HepG2 (cell line): ENCODE results near the gene VAPB. TPM values are rescaled to one million over a fixed set of nuclear protein-coding genes. Genes with fewer than 3 reads are reported as not detected.

Experiments
- FOXC1 ChIP-seq: sonication (generic); formaldehyde crosslinking; IDR thresholded peaks from 2 replicates; pipeline ENCODE4 v1.8.0; 2022; ENCODE audit warnings: mild to moderate bottlenecking, missing genetic modification reagents, borderline replicate concordance
- MAFF ChIP-seq: IDR thresholded peaks from 2 replicates; pipeline ENCODE4 v1.6.1; 2011; ENCODE audit warnings: low read depth, low read length, improper control_type of control experiment
- SMARCC2 ChIP-seq: fragments of 450-650 bp; IDR thresholded peaks from 2 replicates; pipeline ENCODE4 v1.6.1; 2017; ENCODE audit warnings: antibody characterized with exemption, mild to moderate bottlenecking
- TEAD3 ChIP-seq: optimal IDR thresholded peaks from 2 replicates; pipeline ENCODE3; 2016; ENCODE audit warnings: borderline replicate concordance
- TMF1 ChIP-seq: sonication (generic); formaldehyde crosslinking; IDR thresholded peaks from 2 replicates; pipeline ENCODE4 v1.8.1; 2022; ENCODE audit warnings: low read depth, missing genetic modification reagents
- ZNF33B ChIP-seq: sonication (generic); formaldehyde crosslinking; IDR thresholded peaks from 2 replicates; pipeline ENCODE4 v1.5.1; 2020; ENCODE audit warnings: mild to moderate bottlenecking, missing genetic modification reagents
- ZNF607 ChIP-seq: sonication (generic); formaldehyde crosslinking; IDR thresholded peaks from 2 replicates; pipeline ENCODE4 v1.5.1; 2020; ENCODE audit warnings: missing genetic modification reagents, mild to moderate bottlenecking, borderline replicate concordance
- ZNF614 ChIP-seq: IDR thresholded peaks from 2 replicates; pipeline ENCODE4 v1.6.1; 2018; ENCODE audit warnings: missing biosample characterization, missing genetic modification reagents, inconsistent platforms, borderline replicate concordance
- ZNF788 ChIP-seq: sonication (generic); formaldehyde crosslinking; IDR thresholded peaks from 2 replicates; pipeline ENCODE4 v1.5.0; 2020; ENCODE audit warnings: mild to moderate bottlenecking, missing genetic modification reagents, borderline replicate concordance
- polyA plus RNA-seq, 8 experiments: library from polyadenylated mRNA; depleted of rRNA in 3 of 8; stranded (reverse) in 7 of 8; unstranded in 1 of 8; fragments of >200 nt; fragmentation: Illumina TruSeq in 4 of 8; extraction: Trizol in 4 of 8; gene quantifications; 2 replicates each; pipeline versions ENCODE4 v1.2.1 to v1.2.3, GENCODE V29; 2011 to 2016; ENCODE audit warnings: low read depth in 4 of 8, missing spikeins in 1 of 8, mixed read lengths in 1 of 8; ENCODE audit not compliant: insufficient read depth in 1 of 8
- total RNA-seq, 5 experiments: library from RNA; depleted of rRNA; stranded (reverse); fragments of >200 nt; fragmentation: Illumina TruSeq; extraction: Trizol; gene quantifications; 2 replicates each; pipeline ENCODE4 v1.2.3, GENCODE V29; 2016; ENCODE audit warnings: low read depth in 1 of 5
- TF ChIP-seq, protein P1 (sequence below): IDR thresholded peaks from 2 replicates; pipeline ENCODE4 v1.6.1; 2016; ENCODE audit warnings: low read depth, missing genetic modification reagents, missing compliant biosample characterization
- TF ChIP-seq, protein P2 (sequence below): sonication (generic); formaldehyde crosslinking; IDR thresholded peaks from 2 replicates; pipeline ENCODE4 v1.4.0; 2020; ENCODE audit warnings: missing genetic modification reagents
- TF ChIP-seq, protein P3 (sequence below): IDR thresholded peaks from 2 replicates; pipeline ENCODE4 v1.6.1; 2012; ENCODE audit warnings: inconsistent platforms
- TF ChIP-seq, protein P4 (sequence below): sonication (generic); formaldehyde crosslinking; IDR thresholded peaks from 2 replicates; pipeline ENCODE4 v1.4.0; 2020; ENCODE audit warnings: missing genetic modification reagents, borderline replicate concordance
- TF ChIP-seq, protein P5 (sequence below): sonication (generic); formaldehyde crosslinking; IDR thresholded peaks from 2 replicates; pipeline ENCODE4 v1.8.1; 2022; ENCODE audit warnings: low read depth, mild to moderate bottlenecking, missing genetic modification reagents

Gene VAPB
- total and polyA plus RNA-seq, 2 of the 13 experiments (the other 11 are each of a cell fraction or from before 2014, with no cell fraction given): 18.6 to 48.5 TPM

DNA sequence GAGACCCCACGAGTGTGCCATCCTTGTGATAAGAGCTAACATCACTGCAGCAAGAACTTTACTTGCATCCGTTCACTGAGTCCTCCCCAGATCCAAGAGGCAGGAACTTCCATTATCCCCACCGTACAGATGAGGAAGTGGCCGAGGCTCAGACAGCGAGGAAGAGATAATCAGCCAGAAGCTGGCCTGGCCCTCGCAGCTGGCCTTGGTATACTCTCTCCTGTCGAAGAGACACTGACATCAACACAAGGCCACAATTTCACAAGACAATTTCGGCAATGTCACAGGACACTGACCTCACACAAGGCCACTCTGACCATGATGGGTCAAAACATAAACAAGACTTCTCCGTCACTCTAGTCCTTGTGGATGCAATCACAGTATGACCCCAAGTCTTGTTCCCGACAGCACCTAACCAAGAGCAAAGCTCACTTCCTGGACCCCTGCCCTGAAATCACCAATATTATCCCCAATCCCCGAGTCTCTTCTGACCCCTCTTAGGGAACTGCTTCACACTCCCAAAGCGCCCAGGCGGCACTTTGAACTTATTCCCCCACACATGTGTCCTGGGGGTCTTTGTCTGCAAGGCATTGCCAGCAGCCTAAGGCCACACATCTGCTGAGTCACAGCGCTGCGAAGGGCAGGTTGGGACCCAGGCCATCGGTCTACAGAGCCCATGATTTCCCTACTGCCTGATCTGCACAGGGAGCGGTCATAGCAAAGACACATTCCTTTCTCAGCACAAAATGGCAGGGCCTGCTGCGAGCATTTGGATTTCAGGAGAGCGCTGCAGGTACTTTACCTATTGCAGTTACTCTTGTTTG lies 14.8 kb upstream of the VAPB start (continued):
- TF ChIP-seq, protein P1, sequence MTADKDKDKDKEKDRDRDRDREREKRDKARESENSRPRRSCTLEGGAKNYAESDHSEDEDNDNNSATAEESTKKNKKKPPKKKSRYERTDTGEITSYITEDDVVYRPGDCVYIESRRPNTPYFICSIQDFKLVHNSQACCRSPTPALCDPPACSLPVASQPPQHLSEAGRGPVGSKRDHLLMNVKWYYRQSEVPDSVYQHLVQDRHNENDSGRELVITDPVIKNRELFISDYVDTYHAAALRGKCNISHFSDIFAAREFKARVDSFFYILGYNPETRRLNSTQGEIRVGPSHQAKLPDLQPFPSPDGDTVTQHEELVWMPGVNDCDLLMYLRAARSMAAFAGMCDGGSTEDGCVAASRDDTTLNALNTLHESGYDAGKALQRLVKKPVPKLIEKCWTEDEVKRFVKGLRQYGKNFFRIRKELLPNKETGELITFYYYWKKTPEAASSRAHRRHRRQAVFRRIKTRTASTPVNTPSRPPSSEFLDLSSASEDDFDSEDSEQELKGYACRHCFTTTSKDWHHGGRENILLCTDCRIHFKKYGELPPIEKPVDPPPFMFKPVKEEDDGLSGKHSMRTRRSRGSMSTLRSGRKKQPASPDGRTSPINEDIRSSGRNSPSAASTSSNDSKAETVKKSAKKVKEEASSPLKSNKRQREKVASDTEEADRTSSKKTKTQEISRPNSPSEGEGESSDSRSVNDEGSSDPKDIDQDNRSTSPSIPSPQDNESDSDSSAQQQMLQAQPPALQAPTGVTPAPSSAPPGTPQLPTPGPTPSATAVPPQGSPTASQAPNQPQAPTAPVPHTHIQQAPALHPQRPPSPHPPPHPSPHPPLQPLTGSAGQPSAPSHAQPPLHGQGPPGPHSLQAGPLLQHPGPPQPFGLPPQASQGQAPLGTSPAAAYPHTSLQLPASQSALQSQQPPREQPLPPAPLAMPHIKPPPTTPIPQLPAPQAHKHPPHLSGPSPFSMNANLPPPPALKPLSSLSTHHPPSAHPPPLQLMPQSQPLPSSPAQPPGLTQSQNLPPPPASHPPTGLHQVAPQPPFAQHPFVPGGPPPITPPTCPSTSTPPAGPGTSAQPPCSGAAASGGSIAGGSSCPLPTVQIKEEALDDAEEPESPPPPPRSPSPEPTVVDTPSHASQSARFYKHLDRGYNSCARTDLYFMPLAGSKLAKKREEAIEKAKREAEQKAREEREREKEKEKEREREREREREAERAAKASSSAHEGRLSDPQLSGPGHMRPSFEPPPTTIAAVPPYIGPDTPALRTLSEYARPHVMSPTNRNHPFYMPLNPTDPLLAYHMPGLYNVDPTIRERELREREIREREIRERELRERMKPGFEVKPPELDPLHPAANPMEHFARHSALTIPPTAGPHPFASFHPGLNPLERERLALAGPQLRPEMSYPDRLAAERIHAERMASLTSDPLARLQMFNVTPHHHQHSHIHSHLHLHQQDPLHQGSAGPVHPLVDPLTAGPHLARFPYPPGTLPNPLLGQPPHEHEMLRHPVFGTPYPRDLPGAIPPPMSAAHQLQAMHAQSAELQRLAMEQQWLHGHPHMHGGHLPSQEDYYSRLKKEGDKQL (CRISPR knock-in tag): peak; percentile 43; the same call in 1 of the 2 replicates
- TF ChIP-seq MAFF (0 out of 2 replicates have a peak, but pooled peaks have one; percentile 10), ZNF607 (CRISPR knock-in tag) (0 out of 2 replicates have a peak, but pooled peaks have one; percentile 57), TEAD3 (CRISPR knock-in tag) (peak; percentile 75), SMARCC2 (no peak), TMF1 (CRISPR knock-in tag) (0 out of 2 replicates have a peak, but pooled peaks have one; percentile 32), ZNF33B (peak; percentile 49; the same call in 1 of the 2 replicates), ZNF614 (CRISPR knock-in tag) (peak; percentile 85; the same call in 1 of the 2 replicates), FOXC1 (CRISPR knock-in tag) (0 out of 2 replicates have a peak, but pooled peaks have one; percentile 23), ZNF788 (CRISPR knock-in tag) (no peak)
- TF ChIP-seq, protein P2, sequence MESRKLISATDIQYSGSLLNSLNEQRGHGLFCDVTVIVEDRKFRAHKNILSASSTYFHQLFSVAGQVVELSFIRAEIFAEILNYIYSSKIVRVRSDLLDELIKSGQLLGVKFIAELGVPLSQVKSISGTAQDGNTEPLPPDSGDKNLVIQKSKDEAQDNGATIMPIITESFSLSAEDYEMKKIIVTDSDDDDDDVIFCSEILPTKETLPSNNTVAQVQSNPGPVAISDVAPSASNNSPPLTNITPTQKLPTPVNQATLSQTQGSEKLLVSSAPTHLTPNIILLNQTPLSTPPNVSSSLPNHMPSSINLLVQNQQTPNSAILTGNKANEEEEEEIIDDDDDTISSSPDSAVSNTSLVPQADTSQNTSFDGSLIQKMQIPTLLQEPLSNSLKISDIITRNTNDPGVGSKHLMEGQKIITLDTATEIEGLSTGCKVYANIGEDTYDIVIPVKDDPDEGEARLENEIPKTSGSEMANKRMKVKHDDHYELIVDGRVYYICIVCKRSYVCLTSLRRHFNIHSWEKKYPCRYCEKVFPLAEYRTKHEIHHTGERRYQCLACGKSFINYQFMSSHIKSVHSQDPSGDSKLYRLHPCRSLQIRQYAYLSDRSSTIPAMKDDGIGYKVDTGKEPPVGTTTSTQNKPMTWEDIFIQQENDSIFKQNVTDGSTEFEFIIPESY: 0 out of 2 replicates have a peak, but pooled peaks have one; percentile 4
- TF ChIP-seq, protein P3, sequence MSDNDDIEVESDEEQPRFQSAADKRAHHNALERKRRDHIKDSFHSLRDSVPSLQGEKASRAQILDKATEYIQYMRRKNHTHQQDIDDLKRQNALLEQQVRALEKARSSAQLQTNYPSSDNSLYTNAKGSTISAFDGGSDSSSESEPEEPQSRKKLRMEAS: 0 out of 2 replicates have a peak, but pooled peaks have one; percentile 14
- TF ChIP-seq, protein P4, sequence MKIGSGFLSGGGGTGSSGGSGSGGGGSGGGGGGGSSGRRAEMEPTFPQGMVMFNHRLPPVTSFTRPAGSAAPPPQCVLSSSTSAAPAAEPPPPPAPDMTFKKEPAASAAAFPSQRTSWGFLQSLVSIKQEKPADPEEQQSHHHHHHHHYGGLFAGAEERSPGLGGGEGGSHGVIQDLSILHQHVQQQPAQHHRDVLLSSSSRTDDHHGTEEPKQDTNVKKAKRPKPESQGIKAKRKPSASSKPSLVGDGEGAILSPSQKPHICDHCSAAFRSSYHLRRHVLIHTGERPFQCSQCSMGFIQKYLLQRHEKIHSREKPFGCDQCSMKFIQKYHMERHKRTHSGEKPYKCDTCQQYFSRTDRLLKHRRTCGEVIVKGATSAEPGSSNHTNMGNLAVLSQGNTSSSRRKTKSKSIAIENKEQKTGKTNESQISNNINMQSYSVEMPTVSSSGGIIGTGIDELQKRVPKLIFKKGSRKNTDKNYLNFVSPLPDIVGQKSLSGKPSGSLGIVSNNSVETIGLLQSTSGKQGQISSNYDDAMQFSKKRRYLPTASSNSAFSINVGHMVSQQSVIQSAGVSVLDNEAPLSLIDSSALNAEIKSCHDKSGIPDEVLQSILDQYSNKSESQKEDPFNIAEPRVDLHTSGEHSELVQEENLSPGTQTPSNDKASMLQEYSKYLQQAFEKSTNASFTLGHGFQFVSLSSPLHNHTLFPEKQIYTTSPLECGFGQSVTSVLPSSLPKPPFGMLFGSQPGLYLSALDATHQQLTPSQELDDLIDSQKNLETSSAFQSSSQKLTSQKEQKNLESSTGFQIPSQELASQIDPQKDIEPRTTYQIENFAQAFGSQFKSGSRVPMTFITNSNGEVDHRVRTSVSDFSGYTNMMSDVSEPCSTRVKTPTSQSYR (CRISPR knock-in tag): 0 out of 2 replicates have a peak, but pooled peaks have one; percentile 8
- TF ChIP-seq, protein P5, sequence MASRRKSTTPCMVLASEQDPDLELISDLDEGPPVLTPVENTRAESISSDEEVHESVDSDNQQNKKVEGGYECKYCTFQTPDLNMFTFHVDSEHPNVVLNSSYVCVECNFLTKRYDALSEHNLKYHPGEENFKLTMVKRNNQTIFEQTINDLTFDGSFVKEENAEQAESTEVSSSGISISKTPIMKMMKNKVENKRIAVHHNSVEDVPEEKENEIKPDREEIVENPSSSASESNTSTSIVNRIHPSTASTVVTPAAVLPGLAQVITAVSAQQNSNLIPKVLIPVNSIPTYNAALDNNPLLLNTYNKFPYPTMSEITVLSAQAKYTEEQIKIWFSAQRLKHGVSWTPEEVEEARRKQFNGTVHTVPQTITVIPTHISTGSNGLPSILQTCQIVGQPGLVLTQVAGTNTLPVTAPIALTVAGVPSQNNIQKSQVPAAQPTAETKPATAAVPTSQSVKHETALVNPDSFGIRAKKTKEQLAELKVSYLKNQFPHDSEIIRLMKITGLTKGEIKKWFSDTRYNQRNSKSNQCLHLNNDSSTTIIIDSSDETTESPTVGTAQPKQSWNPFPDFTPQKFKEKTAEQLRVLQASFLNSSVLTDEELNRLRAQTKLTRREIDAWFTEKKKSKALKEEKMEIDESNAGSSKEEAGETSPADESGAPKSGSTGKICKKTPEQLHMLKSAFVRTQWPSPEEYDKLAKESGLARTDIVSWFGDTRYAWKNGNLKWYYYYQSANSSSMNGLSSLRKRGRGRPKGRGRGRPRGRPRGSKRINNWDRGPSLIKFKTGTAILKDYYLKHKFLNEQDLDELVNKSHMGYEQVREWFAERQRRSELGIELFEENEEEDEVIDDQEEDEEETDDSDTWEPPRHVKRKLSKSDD: peak; percentile 49; the same call in 1 of the 2 replicates
